ENCODE data around the gene PNMA3. TPM values are rescaled to one million over a fixed set of nuclear protein-coding genes. Genes with fewer than 3 reads are reported as not detected.
"Not testable (repeated sequence)": the region's sequence is repeated elsewhere in the genome, so short reads cannot be mapped to it uniquely, and the experiment has no call there.

The PNMA3 gene
- total and polyA plus RNA-seq, 9 donors: 0.76 to 4.3 (median 1.5) TPM

DNA sequence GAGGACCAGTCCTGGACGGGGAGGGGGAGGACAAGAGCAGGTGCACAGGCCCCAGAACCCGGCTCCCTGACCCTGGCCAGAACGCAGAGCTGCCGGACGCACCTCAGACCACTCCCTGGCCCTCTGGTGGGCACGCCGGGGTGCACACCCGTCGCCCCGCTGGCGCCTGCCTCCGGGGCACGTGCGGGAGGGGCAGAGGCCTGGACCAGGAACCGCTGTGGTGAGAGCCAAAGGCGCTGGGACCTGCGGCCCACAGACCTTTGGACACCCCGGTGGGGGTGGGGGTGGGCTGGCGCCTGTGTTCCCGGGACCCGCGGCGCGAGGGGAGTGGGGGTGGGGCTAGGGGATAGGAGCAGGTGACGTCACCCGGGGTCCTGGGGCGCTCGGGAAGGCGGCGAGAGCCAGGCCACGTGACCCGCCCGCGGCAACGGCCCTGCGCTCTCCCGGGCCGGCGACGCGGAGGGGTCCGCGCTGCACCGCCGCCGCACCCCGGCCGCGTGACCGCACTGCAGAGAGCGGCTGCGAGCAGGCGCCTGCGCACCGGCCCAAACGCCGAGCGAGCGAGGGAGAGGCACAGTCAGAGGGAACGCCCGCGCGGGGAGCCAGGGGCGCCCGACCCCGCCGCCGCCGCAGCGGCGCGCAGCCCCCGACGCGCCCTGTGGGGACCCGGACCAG is 15.8 kb downstream of the PNMA3 start, which contains the start of gene PNMA6A:
PNMA6A (plus strand) TSS at position 546 of the 675 bp plus-strand sequence. CDS start 609 bp downstream, outside the sequence.
- DNase-seq; H3K9me3 ChIP-seq (replicated peaks; ENCODE audit: control insufficient read depth, low read depth, low read length); H3K27ac ChIP-seq (ENCODE audit: low read length); H3K36me3 ChIP-seq (ENCODE audit: control insufficient read depth, insufficient read depth, low read length); H3K4me3 ChIP-seq (ENCODE audit: low read length); H3K27me3 ChIP-seq (ENCODE audit: control insufficient read depth, insufficient read depth, low read length); H3K4me1 ChIP-seq (ENCODE audit: control insufficient read depth, insufficient read depth, low read length): not testable (repeated sequence)
- no CpG with 5 or more reads among the region's 76 CpGs for WGBS (ENCODE audit: insufficient coverage)

DNA sequence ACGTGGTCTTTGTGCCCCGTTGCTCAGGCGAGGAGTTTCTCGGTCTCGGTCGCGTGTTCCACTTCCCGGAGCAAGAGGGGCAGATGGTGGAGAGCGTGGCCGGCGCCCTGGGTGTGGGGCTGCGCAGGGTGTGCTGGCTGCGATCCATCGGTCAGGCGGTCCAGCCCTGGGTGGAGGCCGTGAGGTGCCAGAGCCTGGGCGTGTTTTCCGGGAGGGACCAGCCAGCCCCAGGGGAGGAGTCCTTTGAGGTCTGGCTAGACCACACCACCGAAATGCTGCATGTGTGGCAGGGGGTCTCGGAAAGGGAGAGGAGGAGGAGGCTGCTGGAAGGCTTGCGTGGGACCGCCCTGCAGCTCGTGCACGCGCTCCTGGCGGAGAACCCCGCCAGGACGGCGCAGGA is 17.1 kb downstream of the PNMA3 start:
- DNase-seq; H3K9me3 ChIP-seq (replicated peaks; ENCODE audit: control insufficient read depth, low read depth, low read length); H3K4me3 ChIP-seq (ENCODE audit: low read length); H3K27me3 ChIP-seq (ENCODE audit: control insufficient read depth, insufficient read depth, low read length); H3K27ac ChIP-seq (ENCODE audit: low read length); H3K4me1 ChIP-seq (ENCODE audit: control insufficient read depth, insufficient read depth, low read length); H3K36me3 ChIP-seq (ENCODE audit: control insufficient read depth, insufficient read depth, low read length): not testable (repeated sequence)
- WGBS (ENCODE audit: insufficient coverage): no CpG with 5 or more reads among the region's 29 CpGs

DNA sequence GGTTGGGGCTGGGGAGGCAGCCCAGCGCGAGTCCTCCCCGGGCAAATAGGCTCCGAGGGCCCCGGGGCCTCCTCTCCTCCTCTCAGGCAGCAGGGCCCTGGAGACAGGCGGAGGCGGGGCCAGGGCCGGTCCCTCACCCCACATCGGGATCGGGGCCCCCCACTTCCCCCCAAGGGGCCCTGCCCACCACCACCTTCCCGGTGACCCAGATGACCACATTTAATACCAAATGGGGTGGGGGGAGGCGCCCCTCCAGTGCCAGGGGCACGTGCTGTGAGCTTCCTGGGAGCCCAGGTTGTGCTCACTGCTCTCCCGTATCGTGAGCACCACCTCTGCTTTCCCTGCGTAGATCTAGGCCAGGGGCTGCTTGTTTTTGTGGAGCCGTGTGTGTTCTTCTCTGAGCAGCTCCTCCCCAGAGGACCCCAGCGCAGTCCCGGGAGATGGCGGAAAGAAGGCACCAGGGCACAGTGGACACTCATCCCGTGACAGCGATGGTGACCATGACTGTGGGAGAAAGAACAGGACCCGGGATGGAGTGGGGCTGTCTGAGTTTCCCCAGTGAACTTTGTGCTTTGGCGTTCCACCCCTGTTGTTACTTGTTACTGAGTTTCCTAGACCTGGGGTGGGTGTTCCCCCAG is 18.1 kb downstream of the PNMA3 start:
- Histone ChIP-seq H3K4me3 (ENCODE audit: low read length) (no peak overlapping the region), H3K27me3 (ENCODE audit: control insufficient read depth, insufficient read depth, low read length) (no peaks in the 10 kb centered on the region), H3K27ac (ENCODE audit: low read length) (no peak overlapping the region), H3K36me3 (ENCODE audit: control insufficient read depth, insufficient read depth, low read length) (no peaks in the 10 kb centered on the region), H3K4me1 (ENCODE audit: control insufficient read depth, insufficient read depth, low read length) (no peaks in the 10 kb centered on the region), H3K9me3 (replicated peaks; ENCODE audit: control insufficient read depth, low read depth, low read length) (no peaks in the 10 kb centered on the region)
- WGBS (ENCODE audit: insufficient coverage): 89% methylated on average over 12 of the region's 24 CpGs
- DNase-seq: no peak

DNA sequence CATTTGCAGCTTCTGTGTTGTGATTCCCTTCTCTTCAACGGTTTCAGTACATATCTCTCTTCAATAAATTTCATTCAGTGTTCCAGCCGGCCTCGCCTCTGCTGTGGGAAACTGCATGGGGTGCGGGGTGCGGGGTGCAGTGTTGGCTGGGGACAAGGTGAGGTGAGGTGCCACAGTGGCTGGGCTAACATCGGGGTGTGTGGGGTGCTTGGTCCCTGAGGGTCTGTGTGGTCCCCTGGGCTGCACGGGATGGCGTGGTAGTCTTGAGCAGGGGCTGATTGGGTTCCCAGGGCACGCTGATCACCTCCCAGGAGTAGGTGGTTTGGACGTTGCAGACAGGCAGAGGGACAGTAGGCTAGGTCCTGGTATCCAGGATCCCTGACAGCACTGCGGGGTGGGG is 18.7 kb downstream of the PNMA3 start:
- WGBS (ENCODE audit: insufficient coverage): 90% methylated on average over 7 of the region's 11 CpGs
- Histone ChIP-seq H3K9me3 (replicated peaks; ENCODE audit: control insufficient read depth, low read depth, low read length) (no peaks in the 10 kb centered on the region), H3K36me3 (ENCODE audit: control insufficient read depth, insufficient read depth, low read length) (no peaks in the 10 kb centered on the region), H3K4me1 (ENCODE audit: control insufficient read depth, insufficient read depth, low read length) (no peaks in the 10 kb centered on the region), H3K27ac (ENCODE audit: low read length) (no peak overlapping the region), H3K4me3 (ENCODE audit: low read length) (no peak overlapping the region), H3K27me3 (ENCODE audit: control insufficient read depth, insufficient read depth, low read length) (no peaks in the 10 kb centered on the region)
- no peak for DNase-seq

DNA sequence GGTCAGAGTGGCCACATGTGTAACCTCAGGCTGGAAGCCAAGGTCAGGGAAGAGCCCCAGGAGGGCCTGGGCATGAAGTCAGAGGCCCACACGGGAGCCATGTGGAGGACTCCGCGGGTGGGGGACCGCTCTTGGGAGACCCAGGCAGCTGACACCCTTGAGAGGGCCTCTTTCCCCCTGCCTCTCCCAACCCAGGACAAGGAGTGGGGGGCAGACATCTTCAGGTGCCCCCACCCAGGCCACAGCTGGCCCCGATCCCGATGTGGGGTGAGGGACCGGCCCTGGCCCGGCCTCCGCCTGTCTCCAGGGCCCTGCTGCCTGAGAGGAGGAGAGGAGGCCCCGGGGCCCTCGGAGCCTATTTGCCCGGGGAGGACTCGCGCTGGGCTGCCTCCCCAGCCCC is 19.1 kb downstream of the PNMA3 start:
- no peak for DNase-seq
- WGBS (ENCODE audit: insufficient coverage): no CpG with 5 or more reads among the region's 14 CpGs
- H3K9me3 ChIP-seq (replicated peaks; ENCODE audit: control insufficient read depth, low read depth, low read length): no peaks in the 10 kb centered on the region
- no peaks in the 10 kb centered on the region for H3K4me1 ChIP-seq (ENCODE audit: control insufficient read depth, insufficient read depth, low read length)
- H3K36me3 ChIP-seq (ENCODE audit: control insufficient read depth, insufficient read depth, low read length): no peaks in the 10 kb centered on the region
- H3K27me3 ChIP-seq (ENCODE audit: control insufficient read depth, insufficient read depth, low read length): no peaks in the 10 kb centered on the region
- H3K27ac ChIP-seq (ENCODE audit: low read length): no peak overlapping the region
- no peak overlapping the region for H3K4me3 ChIP-seq (ENCODE audit: low read length)

DNA sequence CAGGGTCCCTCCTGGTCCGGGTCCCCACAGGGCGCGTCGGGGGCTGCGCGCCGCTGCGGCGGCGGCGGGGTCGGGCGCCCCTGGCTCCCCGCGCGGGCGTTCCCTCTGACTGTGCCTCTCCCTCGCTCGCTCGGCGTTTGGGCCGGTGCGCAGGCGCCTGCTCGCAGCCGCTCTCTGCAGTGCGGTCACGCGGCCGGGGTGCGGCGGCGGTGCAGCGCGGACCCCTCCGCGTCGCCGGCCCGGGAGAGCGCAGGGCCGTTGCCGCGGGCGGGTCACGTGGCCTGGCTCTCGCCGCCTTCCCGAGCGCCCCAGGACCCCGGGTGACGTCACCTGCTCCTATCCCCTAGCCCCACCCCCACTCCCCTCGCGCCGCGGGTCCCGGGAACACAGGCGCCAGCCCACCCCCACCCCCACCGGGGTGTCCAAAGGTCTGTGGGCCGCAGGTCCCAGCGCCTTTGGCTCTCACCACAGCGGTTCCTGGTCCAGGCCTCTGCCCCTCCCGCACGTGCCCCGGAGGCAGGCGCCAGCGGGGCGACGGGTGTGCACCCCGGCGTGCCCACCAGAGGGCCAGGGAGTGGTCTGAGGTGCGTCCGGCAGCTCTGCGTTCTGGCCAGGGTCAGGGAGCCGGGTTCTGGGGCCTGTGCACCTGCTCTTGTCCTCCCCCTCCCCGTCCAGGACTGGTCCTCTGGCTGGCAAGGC is 21.3 kb downstream of the PNMA3 start:
- no CpG with 5 or more reads among the region's 76 CpGs for WGBS (ENCODE audit: insufficient coverage)
- not testable (repeated sequence) for H3K4me1 ChIP-seq (ENCODE audit: control insufficient read depth, insufficient read depth, low read length); H3K27ac ChIP-seq (ENCODE audit: low read length); H3K9me3 ChIP-seq (replicated peaks; ENCODE audit: control insufficient read depth, low read depth, low read length); DNase-seq; H3K36me3 ChIP-seq (ENCODE audit: control insufficient read depth, insufficient read depth, low read length); H3K4me3 ChIP-seq (ENCODE audit: low read length); H3K27me3 ChIP-seq (ENCODE audit: control insufficient read depth, insufficient read depth, low read length)

DNA sequence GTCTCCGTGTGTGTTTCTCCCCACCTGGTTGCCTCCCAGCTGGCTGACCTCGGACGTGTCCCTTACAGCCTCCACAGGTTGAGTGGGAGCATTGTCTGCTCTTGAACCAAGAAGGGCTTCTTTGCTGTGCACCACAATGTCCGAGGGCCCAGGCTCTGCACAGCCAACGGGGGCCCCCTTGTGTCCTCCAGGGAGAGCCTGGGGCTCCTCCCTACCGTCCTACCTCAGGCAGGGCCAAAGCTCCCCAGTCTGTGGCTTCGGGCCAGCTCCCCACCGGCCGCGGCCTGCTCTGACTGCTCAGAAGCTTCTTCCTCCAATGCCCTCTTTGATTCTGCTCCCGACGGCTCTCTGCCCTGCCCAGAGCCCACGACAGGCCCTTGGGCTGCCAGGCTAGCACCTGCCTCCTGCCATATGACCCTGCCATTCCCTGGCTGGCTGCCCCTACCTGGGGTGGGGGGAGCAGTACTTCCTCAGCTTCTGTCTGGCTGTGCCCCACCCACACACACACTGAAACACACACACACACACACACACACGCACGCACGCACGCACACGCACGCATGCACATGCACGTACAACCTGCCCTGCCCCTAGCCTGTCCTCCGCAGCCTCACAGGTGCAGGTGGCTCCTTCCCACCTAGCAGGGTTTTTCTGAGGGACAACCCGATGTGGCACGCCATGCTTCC is 27.1 kb downstream of the PNMA3 start:
- whole genome bisulfite sequencing (ENCODE audit: insufficient coverage): no CpG with 5 or more reads among the region's 23 CpGs
- H3K9me3 ChIP-seq (replicated peaks; ENCODE audit: control insufficient read depth, low read depth, low read length); H3K27ac ChIP-seq (ENCODE audit: low read length); H3K4me3 ChIP-seq (ENCODE audit: low read length); H3K4me1 ChIP-seq (ENCODE audit: control insufficient read depth, insufficient read depth, low read length); DNase-seq; H3K36me3 ChIP-seq (ENCODE audit: control insufficient read depth, insufficient read depth, low read length); H3K27me3 ChIP-seq (ENCODE audit: control insufficient read depth, insufficient read depth, low read length): not testable (repeated sequence)

DNA sequence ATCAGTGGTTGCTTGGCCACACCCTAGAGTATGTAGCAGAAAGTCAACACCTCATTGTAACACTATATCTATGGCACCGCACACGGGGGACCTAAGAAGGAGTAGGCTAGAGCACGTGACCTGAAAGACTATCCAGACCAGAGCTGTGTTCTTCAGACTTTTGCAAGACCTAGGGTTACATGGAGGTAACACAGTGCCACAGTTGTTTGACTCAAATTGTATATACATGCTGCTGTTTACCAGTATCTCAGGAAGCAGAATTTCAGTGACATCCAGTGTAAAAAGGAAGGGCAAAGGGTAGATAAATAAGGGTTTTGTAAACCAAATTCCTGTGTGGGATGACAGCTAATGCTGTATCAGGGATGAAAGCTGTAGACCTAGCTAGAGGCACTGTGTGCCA is 46.1 kb downstream of the PNMA3 start:
- H3K9me3 ChIP-seq (replicated peaks; ENCODE audit: control insufficient read depth, low read depth, low read length): peaks cover 10% of the 10 kb centered on the region
- DNase-seq: no peak
- H3K27me3 ChIP-seq (ENCODE audit: control insufficient read depth, insufficient read depth, low read length): peaks cover 3% of the 10 kb centered on the region
- no peaks in the 10 kb centered on the region for H3K36me3 ChIP-seq (ENCODE audit: control insufficient read depth, insufficient read depth, low read length)
- H3K4me3 ChIP-seq (ENCODE audit: low read length): no peak overlapping the region
- no peak overlapping the region for H3K27ac ChIP-seq (ENCODE audit: low read length)
- no peaks in the 10 kb centered on the region for H3K4me1 ChIP-seq (ENCODE audit: control insufficient read depth, insufficient read depth, low read length)
- WGBS (ENCODE audit: insufficient coverage): 67% methylated on average over 3 of the region's 3 CpGs

DNA sequence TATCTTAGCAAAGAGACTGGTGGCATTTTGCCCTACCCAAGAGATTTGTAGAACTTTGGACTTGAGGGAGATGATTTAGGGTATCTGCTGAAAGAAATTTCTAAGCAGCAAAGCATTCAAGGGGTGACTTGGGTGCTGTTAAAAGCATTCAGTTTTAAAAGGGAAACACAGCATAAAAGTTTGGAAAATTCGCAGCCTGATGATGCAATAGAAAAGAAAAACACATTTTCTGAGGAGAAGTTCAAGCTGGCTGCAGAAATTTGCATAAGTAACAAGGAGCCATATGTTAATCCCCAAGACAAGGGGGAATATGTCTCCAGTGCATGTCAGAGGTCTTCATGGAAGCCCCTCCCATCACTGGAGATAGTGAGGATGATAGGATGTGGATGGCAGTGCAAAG is 48.7 kb downstream of the PNMA3 start:
- no CpG with 5 or more reads among the region's 1 CpG for WGBS (ENCODE audit: insufficient coverage)
- H3K27ac ChIP-seq (ENCODE audit: low read length): not testable (repeated sequence)

More for the DNA sequence above, 48.7 kb downstream of the PNMA3 start:
- peaks cover 10% of the 10 kb centered on the region for H3K9me3 ChIP-seq (replicated peaks; ENCODE audit: control insufficient read depth, low read depth, low read length)
- H3K36me3 ChIP-seq (ENCODE audit: control insufficient read depth, insufficient read depth, low read length); H3K4me3 ChIP-seq (ENCODE audit: low read length); H3K4me1 ChIP-seq (ENCODE audit: control insufficient read depth, insufficient read depth, low read length); DNase-seq; H3K27me3 ChIP-seq (ENCODE audit: control insufficient read depth, insufficient read depth, low read length): not testable (repeated sequence)

All from muscle of leg (tissue), 11 donors.